Measurements from ENCODE around the gene SUSD4. TPM values are rescaled to one million over a fixed set of nuclear protein-coding genes. Genes with fewer than 3 reads are reported as not detected.

SUSD4 gene
- total RNA-seq, 2 donors from 2014 or later, result 10.7 to 26.7 TPM

GRCh38 chr1:223312705-223313414, 51.1 kb downstream of the SUSD4 start:
- no peak overlapping the region for H3K4me3 ChIP-seq
- 49% methylated on average over 5 of the region's 5 CpGs for WGBS
- no peak for TF ChIP-seq CTCF (IDR thresholded peaks at IDR 0.05)
- TF ChIP-seq POLR2AphosphoS5 (IDR thresholded peaks at IDR 0.05), result no peak
- no peak for TF ChIP-seq POLR2A (IDR thresholded peaks at IDR 0.05)
- H3K36me3 ChIP-seq, result no peaks in the 10 kb centered on the region
- H3K4me1 ChIP-seq (replicated peaks), result no peaks in the 10 kb centered on the region
- no peaks in the 10 kb centered on the region for H3K27me3 ChIP-seq (replicated peaks; ENCODE audit: insufficient read depth)
- no peak overlapping the region for H3K27ac ChIP-seq
- intact Hi-C loops (cut with DNase I), result no loop called here
- DNase-seq (ENCODE audit: low spot score), result no peak
- H3K9me3 ChIP-seq, result no peaks in the 10 kb centered on the region

- no peaks in the 10 kb centered on the region for H3K4me1 ChIP-seq (replicated peaks)
- WGBS, result 88% methylated on average over 2 of the region's 2 CpGs
- no peak for DNase-seq (ENCODE audit: low spot score)
- intact Hi-C loops (cut with DNase I), result no loop called here
- H3K27me3 ChIP-seq (replicated peaks; ENCODE audit: insufficient read depth), result no peaks in the 10 kb centered on the region
- TF ChIP-seq CTCF (IDR thresholded peaks at IDR 0.05), result no peak
- TF ChIP-seq POLR2AphosphoS5 (IDR thresholded peaks at IDR 0.05), result no peak
- no peak for TF ChIP-seq POLR2A (IDR thresholded peaks at IDR 0.05)
- no peak overlapping the region for H3K27ac ChIP-seq
- H3K4me3 ChIP-seq, result no peak overlapping the region
- no peaks in the 10 kb centered on the region for H3K36me3 ChIP-seq
- no peaks in the 10 kb centered on the region for H3K9me3 ChIP-seq
Measured at GRCh38 chr1:223312273-223312672, 51.7 kb downstream of the SUSD4 start.

- Histone ChIP-seq H3K4me3 (no peak overlapping the region), H3K27ac (no peak overlapping the region), H3K36me3 (no peaks in the 10 kb centered on the region), H3K9me3 (no peaks in the 10 kb centered on the region), H3K27me3 (replicated peaks; ENCODE audit: insufficient read depth) (no peaks in the 10 kb centered on the region), H3K4me1 (replicated peaks) (no peaks in the 10 kb centered on the region)
- WGBS, result 80% methylated on average over 3 of the region's 3 CpGs
- intact Hi-C loops (cut with DNase I), result no loop called here
- no peak for DNase-seq (ENCODE audit: low spot score)
- no peak for TF ChIP-seq POLR2AphosphoS5 (IDR thresholded peaks at IDR 0.05)
- TF ChIP-seq CTCF (IDR thresholded peaks at IDR 0.05), result no peak
- no peak for TF ChIP-seq POLR2A (IDR thresholded peaks at IDR 0.05)
Measured at GRCh38 chr1:223311826-223312225, 52.1 kb downstream of the SUSD4 start.

GRCh38 chr1:223308136-223308535, 55.8 kb downstream of the SUSD4 start:
- DNase-seq (ENCODE audit: low spot score), result no peak
- WGBS, result 58% methylated on average over 2 of the region's 2 CpGs
- Histone ChIP-seq H3K27ac (no peak overlapping the region), H3K4me3 (no peak overlapping the region), H3K4me1 (replicated peaks) (no peaks in the 10 kb centered on the region), H3K27me3 (replicated peaks; ENCODE audit: insufficient read depth) (no peaks in the 10 kb centered on the region), H3K36me3 (no peaks in the 10 kb centered on the region), H3K9me3 (no peaks in the 10 kb centered on the region)
- intact Hi-C loops (cut with DNase I), result no loop called here
- TF ChIP-seq CTCF (IDR thresholded peaks at IDR 0.05) (no peak), POLR2A (IDR thresholded peaks at IDR 0.05) (no peak), POLR2AphosphoS5 (IDR thresholded peaks at IDR 0.05) (no peak)

- Histone ChIP-seq H3K36me3 (no peaks in the 10 kb centered on the region), H3K27me3 (replicated peaks; ENCODE audit: insufficient read depth) (no peaks in the 10 kb centered on the region), H3K4me3 (no peak overlapping the region), H3K4me1 (replicated peaks) (no peaks in the 10 kb centered on the region), H3K9me3 (no peaks in the 10 kb centered on the region), H3K27ac (no peak overlapping the region)
- 92% methylated on average over 5 of the region's 5 CpGs for WGBS
- no peak for DNase-seq (ENCODE audit: low spot score)
- intact Hi-C loops (cut with DNase I), result no loop called here
- no peak for TF ChIP-seq POLR2A (IDR thresholded peaks at IDR 0.05)
- no peak for TF ChIP-seq CTCF (IDR thresholded peaks at IDR 0.05)
- no peak for TF ChIP-seq POLR2AphosphoS5 (IDR thresholded peaks at IDR 0.05)
Measured at GRCh38 chr1:223307544-223307943, 56.4 kb downstream of the SUSD4 start.

All from prostate gland (tissue), 2 donors.